ENCODE measurements around the gene EDAR. TPM values are rescaled to one million over a fixed set of nuclear protein-coding genes. Genes with fewer than 3 reads are reported as not detected.

Gene EDAR
- total RNA-seq, 1 donor from 2014 or later = not detected

- DNase-seq (ENCODE audit: low read depth) = no peak
Observed at GRCh38 chr2:108926561-108927380, 62.2 kb downstream of the EDAR start.

GRCh38 chr2:108925735-108926134 is 63.3 kb downstream of the EDAR start:
- no peak for DNase-seq (ENCODE audit: low read depth)

GRCh38 chr2:108925286-108925685 is 63.7 kb downstream of the EDAR start:
- no peak for DNase-seq (ENCODE audit: low read depth)

GRCh38 chr2:108924580-108925251 is 64.3 kb downstream of the EDAR start:
- no peak for DNase-seq (ENCODE audit: low read depth)

- DNase-seq (ENCODE audit: low read depth) = no peak
Observed at GRCh38 chr2:108923736-108924579, 65.1 kb downstream of the EDAR start.

- no peak for DNase-seq (ENCODE audit: low read depth)
Observed at GRCh38 chr2:108923019-108923700, 65.9 kb downstream of the EDAR start.

- peak; percentile 60 for DNase-seq (ENCODE audit: low read depth)
Observed at GRCh38 chr2:108922141-108922915, 66.7 kb downstream of the EDAR start.

- DNase-seq (ENCODE audit: low read depth) = no peak
Observed at GRCh38 chr2:108921096-108922030, 67.7 kb downstream of the EDAR start.

- DNase-seq (ENCODE audit: low read depth) = no peak
Observed at GRCh38 chr2:108920686-108921085, 68.3 kb downstream of the EDAR start.

- no peak for DNase-seq (ENCODE audit: low read depth)
Observed at GRCh38 chr2:108919571-108920373, 69.2 kb downstream of the EDAR start.

GRCh38 chr2:108918941-108919341 is 70.1 kb downstream of the EDAR start:
- no peak for DNase-seq (ENCODE audit: low read depth)

GRCh38 chr2:108918156-108918874 is 70.7 kb downstream of the EDAR start:
- no peak for DNase-seq (ENCODE audit: low read depth)

- no peak for DNase-seq (ENCODE audit: low read depth)
Observed at GRCh38 chr2:108917526-108917925, 71.5 kb downstream of the EDAR start.

- DNase-seq (ENCODE audit: low read depth) = peak; percentile 46
Observed at GRCh38 chr2:108916796-108917421, 72.1 kb downstream of the EDAR start.

GRCh38 chr2:108916122-108916795 is 72.8 kb downstream of the EDAR start:
- DNase-seq (ENCODE audit: low read depth) = no peak

- DNase-seq (ENCODE audit: low read depth) = no peak
Observed at GRCh38 chr2:108912629-108912902, 76.5 kb downstream of the EDAR start.
